MM.1S (cell line): ENCODE measurements around the gene PCBP4.
A peak's percentile ranks its signal among the peaks of the same experiment; 100 is the strongest.

Experiments
- DNase-seq: peaks from one replicate; pipeline ENCODE4 v3.0.0-alpha.2; 2015
- H2AFZ ChIP-seq: fragments of 300-600 bp; sonication (generic); 2 replicates; pipeline ENCODE4 v1.6.0; 2016; ENCODE audit warnings: antibody characterized with exemption, low read length
- H3F3A ChIP-seq: fragments of 300-600 bp; sonication (generic); 2 replicates; pipeline ENCODE4 v1.6.1; 2016; ENCODE audit warnings: mild to moderate bottlenecking, antibody characterized with exemption, low read length, moderate library complexity, mixed read lengths; ENCODE audit not compliant: insufficient read depth
- H3K27ac ChIP-seq: fragments of 300-600 bp; sonication (generic); 2 replicates; pipeline ENCODE4 v1.5.1; 2016; ENCODE audit warnings: mild to moderate bottlenecking, low read length
- H3K27me3 ChIP-seq: fragments of 300-600 bp; sonication (generic); replicated peaks from 2 replicates; pipeline ENCODE4 v1.6.0; 2016; ENCODE audit warnings: low read length; ENCODE audit not compliant: insufficient read depth
- H3K36me3 ChIP-seq: fragments of 300-600 bp; sonication (generic); replicated peaks from 2 replicates; pipeline ENCODE4 v1.6.1; 2016; ENCODE audit warnings: mild to moderate bottlenecking, low read length, mixed read lengths; ENCODE audit not compliant: insufficient read depth
- H3K4me1 ChIP-seq: fragments of 300-600 bp; sonication (generic); 2 replicates; pipeline ENCODE4 v1.6.1; 2016; ENCODE audit warnings: low read length, mixed read lengths
- H3K4me2 ChIP-seq: fragments of 300-600 bp; sonication (generic); 2 replicates; pipeline ENCODE4 v1.6.0; 2016; ENCODE audit warnings: low read depth, low read length
- H3K4me3 ChIP-seq: fragments of 300-600 bp; sonication (generic); 2 replicates; pipeline ENCODE4 v1.5.1; 2016; ENCODE audit warnings: low read length, mixed read lengths
- H3K79me2 ChIP-seq: fragments of 300-600 bp; sonication (generic); 2 replicates; pipeline ENCODE4 v1.6.1; 2016; ENCODE audit warnings: mixed run types, low read length, mixed read lengths
- H3K9ac ChIP-seq: fragments of 300-600 bp; sonication (generic); 2 replicates; pipeline ENCODE4 v1.6.1; 2016; ENCODE audit warnings: low read length, mixed read lengths
- H3K9me2 ChIP-seq: fragments of 300-600 bp; sonication (generic); replicated peaks from 2 replicates; pipeline ENCODE4 v1.6.1; 2016; ENCODE audit warnings: mild to moderate bottlenecking, low read length, mixed read lengths; ENCODE audit not compliant: insufficient read depth
- H3K9me3 ChIP-seq: fragments of 300-600 bp; sonication (generic); replicated peaks from 2 replicates; pipeline ENCODE4 v1.6.1; 2016; ENCODE audit warnings: mild to moderate bottlenecking, low read length, mixed read lengths; ENCODE audit not compliant: insufficient read depth
- H4K20me1 ChIP-seq: fragments of 300-600 bp; sonication (generic); 2 replicates; pipeline ENCODE4 v1.6.1; 2016; ENCODE audit warnings: mild to moderate bottlenecking, low read length, moderate library complexity, mixed read lengths; ENCODE audit not compliant: insufficient read depth
- EZH2 ChIP-seq: fragments of 300-600 bp; sonication (generic); optimal IDR thresholded peaks from 2 replicates; pipeline ENCODE3; 2017; ENCODE audit warnings: low read depth, mild to moderate bottlenecking, antibody characterized with exemption, low read length, mixed read lengths
- EZH2phosphoT487 ChIP-seq: fragments of 300-600 bp; sonication (generic); IDR thresholded peaks from 2 replicates; pipeline ENCODE4 v1.6.1; 2018; ENCODE audit warnings: antibody characterized with exemption, low read length
- TF ChIP-seq, protein P1 (sequence below): fragments of 300-600 bp; sonication (generic); IDR thresholded peaks from 2 replicates; pipeline ENCODE4 v1.5.1; 2016; ENCODE audit warnings: antibody characterized with exemption, low read length, mixed read lengths

The PCBP4 gene

DNA sequence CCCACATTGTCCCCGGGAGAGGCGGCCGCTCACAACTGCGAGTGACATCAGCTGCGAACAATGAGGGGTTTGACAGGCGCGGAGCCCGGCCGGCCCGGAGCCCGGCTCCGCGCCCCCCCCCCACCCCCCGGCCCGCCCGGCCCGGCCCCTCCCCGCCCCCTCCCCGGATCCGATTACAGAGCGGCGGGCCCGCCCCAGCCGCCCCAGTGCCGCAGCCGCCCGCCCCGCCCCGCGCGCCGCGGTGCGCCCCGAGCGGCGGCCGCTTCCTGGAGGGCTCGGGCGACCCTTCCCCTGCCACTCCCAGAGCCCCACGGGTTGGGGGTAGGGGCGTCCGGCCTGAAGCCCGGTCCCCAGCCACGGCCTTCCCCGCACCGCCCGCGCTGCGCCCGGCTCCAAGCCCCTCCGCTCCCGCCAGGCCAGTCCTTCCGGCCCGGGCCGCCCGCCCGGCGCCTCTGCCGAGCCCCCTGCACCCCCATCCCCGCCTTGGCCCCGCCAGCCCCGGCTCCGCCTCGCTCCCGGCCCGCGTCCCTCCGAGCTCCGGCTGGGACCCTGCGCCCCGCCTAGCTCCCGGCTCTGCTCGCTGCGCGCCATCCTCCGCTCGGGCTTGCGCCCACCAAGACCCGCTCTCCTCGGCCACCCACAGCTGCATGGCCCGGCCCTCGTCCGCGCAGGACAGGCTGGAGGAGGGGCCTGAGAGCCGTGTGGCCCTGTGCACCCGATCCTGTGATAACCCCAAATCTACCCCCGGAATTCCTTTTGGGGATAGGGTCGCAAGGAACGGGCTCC lies at the start of gene PCBP4:
Gene PCBP4 (minus strand): TSS at position 71 of the 786 bp plus-strand sequence. CDS start 6,214 bp downstream, outside the sequence.
- Histone ChIP-seq H3K27me3 (no peaks in the 10 kb centered on the region), H3F3A (peaks cover 3% of the 10 kb centered on the region; the same call in 1 of the 2 replicates), H3K4me3 (peak within 1 kb of the TSS; percentile 69), H3K4me1 (0 out of 2 replicates have a peak, but pooled peaks cover 4% of the 10 kb centered on the region), H3K27ac (no peak within 1 kb of the TSS), H3K79me2 (no peaks in the 10 kb centered on the region), H4K20me1 (no peaks in the 10 kb centered on the region), H2AFZ (peak within 1 kb of the TSS; percentile 85), H3K36me3 (no peaks in the 10 kb centered on the region), H3K9me3 (no peaks in the 10 kb centered on the region), H3K9me2 (no peaks in the 10 kb centered on the region), H3K9ac (peak within 1 kb of the TSS; percentile 63; the same call in 1 of the 2 replicates), H3K4me2 (peak within 1 kb of the TSS; percentile 95)
- TF ChIP-seq, protein P1, sequence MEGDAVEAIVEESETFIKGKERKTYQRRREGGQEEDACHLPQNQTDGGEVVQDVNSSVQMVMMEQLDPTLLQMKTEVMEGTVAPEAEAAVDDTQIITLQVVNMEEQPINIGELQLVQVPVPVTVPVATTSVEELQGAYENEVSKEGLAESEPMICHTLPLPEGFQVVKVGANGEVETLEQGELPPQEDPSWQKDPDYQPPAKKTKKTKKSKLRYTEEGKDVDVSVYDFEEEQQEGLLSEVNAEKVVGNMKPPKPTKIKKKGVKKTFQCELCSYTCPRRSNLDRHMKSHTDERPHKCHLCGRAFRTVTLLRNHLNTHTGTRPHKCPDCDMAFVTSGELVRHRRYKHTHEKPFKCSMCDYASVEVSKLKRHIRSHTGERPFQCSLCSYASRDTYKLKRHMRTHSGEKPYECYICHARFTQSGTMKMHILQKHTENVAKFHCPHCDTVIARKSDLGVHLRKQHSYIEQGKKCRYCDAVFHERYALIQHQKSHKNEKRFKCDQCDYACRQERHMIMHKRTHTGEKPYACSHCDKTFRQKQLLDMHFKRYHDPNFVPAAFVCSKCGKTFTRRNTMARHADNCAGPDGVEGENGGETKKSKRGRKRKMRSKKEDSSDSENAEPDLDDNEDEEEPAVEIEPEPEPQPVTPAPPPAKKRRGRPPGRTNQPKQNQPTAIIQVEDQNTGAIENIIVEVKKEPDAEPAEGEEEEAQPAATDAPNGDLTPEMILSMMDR, result no peak
- TF ChIP-seq EZH2, result no peak
- DNase-seq, result peak; percentile 40

- no peaks in the 10 kb centered on the region for H3K36me3 ChIP-seq
- H3K9me3 ChIP-seq, result no peaks in the 10 kb centered on the region
- no peaks in the 10 kb centered on the region for H3F3A ChIP-seq
- no peaks in the 10 kb centered on the region for H3K27me3 ChIP-seq
- no peaks in the 10 kb centered on the region for H3K79me2 ChIP-seq
- H3K27ac ChIP-seq, result no peak overlapping the region
- no peak overlapping the region for H2AFZ ChIP-seq
- no peak overlapping the region for H3K9ac ChIP-seq
- H3K4me2 ChIP-seq, result no peak overlapping the region
- no peak for TF ChIP-seq EZH2
- TF ChIP-seq, protein P1, result no peak
- no peak for TF ChIP-seq EZH2phosphoT487
- no peaks in the 10 kb centered on the region for H4K20me1 ChIP-seq
- no peak for DNase-seq
- H3K4me1 ChIP-seq, result no peaks in the 10 kb centered on the region
- H3K9me2 ChIP-seq, result no peaks in the 10 kb centered on the region
- H3K4me3 ChIP-seq, result no peak overlapping the region
These were observed 48.4 kb upstream of the PCBP4 start for GRCh38 chr3:52015438-52016228.

- Histone ChIP-seq H3K4me3 (no peak overlapping the region), H3K79me2 (no peaks in the 10 kb centered on the region), H3K9me2 (no peaks in the 10 kb centered on the region), H4K20me1 (no peaks in the 10 kb centered on the region), H3K27ac (no peak overlapping the region), H3K27me3 (no peaks in the 10 kb centered on the region; the same call in 1 of the 2 replicates), H3K9ac (no peak overlapping the region), H3K36me3 (no peaks in the 10 kb centered on the region), H3K9me3 (no peaks in the 10 kb centered on the region), H3K4me2 (no peak overlapping the region), H2AFZ (no peak overlapping the region), H3F3A (no peaks in the 10 kb centered on the region), H3K4me1 (no peaks in the 10 kb centered on the region)
- DNase-seq, result no peak
- TF ChIP-seq EZH2, result no peak
- TF ChIP-seq, protein P1, result no peak
- TF ChIP-seq EZH2phosphoT487, result no peak
These were observed 47.4 kb upstream of the PCBP4 start for GRCh38 chr3:52014613-52015012.
